Ramos (cell line): ENCODE data around the gene MAPK14.

Source experiments
- in situ Hi-C: fragments of 300-500 bp; cut with MboI; formaldehyde crosslinking; loops from one replicate; pipeline ENCODE4 v1.14.3; 2022; ENCODE audit warnings: low sequenced_read_pairs; ENCODE audit not compliant: unreplicated experiment

Gene MAPK14

GRCh38 chr6:36095497-36096391 lies 68.1 kb downstream of the MAPK14 start:
- in situ Hi-C loops = no loop called here

GRCh38 chr6:36098253-36098919 lies 70.8 kb downstream of the MAPK14 start:
- in situ Hi-C loops = no loop called here

GRCh38 chr6:36098920-36099647 lies 71.5 kb downstream of the MAPK14 start:
- in situ Hi-C loops = no loop called here

GRCh38 chr6:36099869-36100483 lies 72.4 kb downstream of the MAPK14 start:
- in situ Hi-C loops = no loop called here

GRCh38 chr6:36101691-36102090 lies 74.1 kb downstream of the MAPK14 start:
- in situ Hi-C loops = no loop called here

- in situ Hi-C loops = no loop called here
Observed at GRCh38 chr6:36102853-36103252, 75.2 kb downstream of the MAPK14 start.

GRCh38 chr6:36104836-36105235 lies 77.2 kb downstream of the MAPK14 start:
- in situ Hi-C loops = no loop called here

- in situ Hi-C loops = no loop called here
Observed at GRCh38 chr6:36109092-36109491, 81.5 kb downstream of the MAPK14 start.

- in situ Hi-C loops = no loop called here
Observed at GRCh38 chr6:36110050-36110449, 82.4 kb downstream of the MAPK14 start.

- in situ Hi-C loops = no loop called here
Observed at GRCh38 chr6:36110863-36111262, 83.3 kb downstream of the MAPK14 start.

GRCh38 chr6:36111526-36111925 lies 83.9 kb downstream of the MAPK14 start:
- in situ Hi-C loops = no loop called here

- in situ Hi-C loops = no loop called here
Observed at GRCh38 chr6:36113049-36113448, 85.4 kb downstream of the MAPK14 start.

GRCh38 chr6:36113703-36114102 lies 86.1 kb downstream of the MAPK14 start:
- in situ Hi-C loops = no loop called here

- in situ Hi-C loops = no loop called here
Observed at GRCh38 chr6:36114798-36115408, 87.3 kb downstream of the MAPK14 start.

GRCh38 chr6:36115412-36115811 lies 87.8 kb downstream of the MAPK14 start:
- in situ Hi-C loops = no loop called here

GRCh38 chr6:36116066-36116864 lies 88.7 kb downstream of the MAPK14 start:
- in situ Hi-C loops = no loop called here

GRCh38 chr6:36116943-36117342 lies 89.3 kb downstream of the MAPK14 start:
- in situ Hi-C loops = no loop called here

- in situ Hi-C loops = no loop called here
Observed at GRCh38 chr6:36117658-36118549, 90.3 kb downstream of the MAPK14 start.
